Nephron progenitor cell (in vitro differentiated cells): ENCODE data around the gene SRRM5.
A peak's percentile ranks its signal among the peaks of the same experiment; 100 is the strongest.

Experiments used
- DNase-seq: peaks from one replicate; pipeline ENCODE4 v3.0.0; 2021
- H3K27ac Mint-ChIP-seq: 2 replicates; pipeline ENCODE4 v1.8.0; 2021; ENCODE audit warnings: mild to moderate bottlenecking, moderate library complexity, mixed read lengths
- H3K27me3 Mint-ChIP-seq: 2 replicates; pipeline ENCODE4 v1.8.0; 2021; ENCODE audit warnings: mild to moderate bottlenecking, low read depth, mixed read lengths; ENCODE audit not compliant: poor library complexity
- H3K36me3 Mint-ChIP-seq: 2 replicates; pipeline ENCODE4 v1.8.0; 2021; ENCODE audit warnings: low read depth, mixed read lengths
- H3K4me1 Mint-ChIP-seq: 2 replicates; pipeline ENCODE4 v1.8.0; 2021; ENCODE audit warnings: mixed read lengths
- H3K4me3 Mint-ChIP-seq: 2 replicates; pipeline ENCODE4 v1.8.0; 2021; ENCODE audit warnings: mild to moderate bottlenecking, moderate library complexity, mixed read lengths
- H3K9me3 Mint-ChIP-seq: 2 replicates; pipeline ENCODE4 v1.8.0; 2021; ENCODE audit warnings: mild to moderate bottlenecking, moderate library complexity, mixed read lengths
- CTCF ChIP-seq: fragments of 200-600 bp; sonication (generic); IDR thresholded peaks from 2 replicates; pipeline ENCODE4 v1.5.0; 2021; ENCODE audit warnings: antibody characterized with exemption

SRRM5 gene

GRCh38 chr19:43622956-43623355 is 11.1 kb downstream of the SRRM5 start:
- H3K4me3 Mint-ChIP-seq, result no peak overlapping the region
- H3K27ac Mint-ChIP-seq, result peak overlapping the region; percentile 68
- H3K4me1 Mint-ChIP-seq, result peaks cover 42% of the 10 kb centered on the region
- no peaks in the 10 kb centered on the region for H3K27me3 Mint-ChIP-seq
- H3K36me3 Mint-ChIP-seq, result peaks cover 45% of the 10 kb centered on the region
- no peak for DNase-seq
- H3K9me3 Mint-ChIP-seq, result no peaks in the 10 kb centered on the region
- TF ChIP-seq CTCF, result no peak

GRCh38 chr19:43623889-43624670 is 12.2 kb downstream of the SRRM5 start:
- no peak overlapping the region for H3K4me3 Mint-ChIP-seq
- peaks cover 45% of the 10 kb centered on the region for H3K36me3 Mint-ChIP-seq
- no peak overlapping the region for H3K27ac Mint-ChIP-seq
- H3K9me3 Mint-ChIP-seq, result no peaks in the 10 kb centered on the region
- peaks cover 36% of the 10 kb centered on the region for H3K4me1 Mint-ChIP-seq
- TF ChIP-seq CTCF, result no peak
- peak; percentile 22 for DNase-seq
- H3K27me3 Mint-ChIP-seq, result no peaks in the 10 kb centered on the region

- Mint-ChIP-seq H3K27me3 (no peaks in the 10 kb centered on the region), H3K4me3 (no peak overlapping the region), H3K9me3 (no peaks in the 10 kb centered on the region), H3K4me1 (peaks cover 30% of the 10 kb centered on the region), H3K36me3 (peaks cover 45% of the 10 kb centered on the region), H3K27ac (no peak overlapping the region)
- TF ChIP-seq CTCF, result peak; percentile 17
- DNase-seq, result peak; percentile 69
These were observed 13.0 kb downstream of the SRRM5 start for GRCh38 chr19:43624933-43625332.

GRCh38 chr19:43625918-43626579 is 14.2 kb downstream of the SRRM5 start:
- H3K36me3 Mint-ChIP-seq, result peaks cover 45% of the 10 kb centered on the region
- TF ChIP-seq CTCF, result no peak
- peaks cover 20% of the 10 kb centered on the region for H3K4me1 Mint-ChIP-seq
- no peak overlapping the region for H3K27ac Mint-ChIP-seq
- H3K9me3 Mint-ChIP-seq, result no peaks in the 10 kb centered on the region
- H3K4me3 Mint-ChIP-seq, result no peak overlapping the region
- DNase-seq, result no peak
- H3K27me3 Mint-ChIP-seq, result no peaks in the 10 kb centered on the region

GRCh38 chr19:43626838-43627237 is 14.9 kb downstream of the SRRM5 start:
- peaks cover 40% of the 10 kb centered on the region for H3K36me3 Mint-ChIP-seq
- peaks cover under 1% of the 10 kb centered on the region for H3K27me3 Mint-ChIP-seq
- H3K27ac Mint-ChIP-seq, result peak overlapping the region; percentile 47
- no peak for DNase-seq
- H3K4me1 Mint-ChIP-seq, result peaks cover 16% of the 10 kb centered on the region
- H3K4me3 Mint-ChIP-seq, result peak overlapping the region; percentile 23
- no peak for TF ChIP-seq CTCF
- H3K9me3 Mint-ChIP-seq, result no peaks in the 10 kb centered on the region
